Neural progenitor cell (in vitro differentiated cells): Measurements from ENCODE around the gene SPRR1B.

Source experiments
- CTCF ChIP-seq: fragments of 200-600 bp; sonication (generic); IDR thresholded peaks from 2 replicates; pipeline ENCODE4 v1.5.1; 2017; ENCODE audit warnings: antibody characterized with exemption, mild to moderate bottlenecking
- EZH2phosphoT487 ChIP-seq: fragments of 200-600 bp; sonication (generic); IDR thresholded peaks from 2 replicates; pipeline ENCODE4 v1.6.1; 2017; ENCODE audit warnings: antibody characterized with exemption

- TF ChIP-seq CTCF (no peak), EZH2phosphoT487 (no peak)
These were observed 27.2 kb downstream of the SPRR1B start for GRCh38 chr1:153058154-153058553.
